GM15510 (cell line): Measurements from ENCODE around the gene HBS1L.

Source experiments
- POLR2A ChIP-seq: IDR thresholded peaks from 3 replicates; pipeline ENCODE4 v1.6.1; 2011; ENCODE audit warnings: borderline replicate concordance; ENCODE audit not compliant: insufficient read length; ENCODE audit errors: extremely low read depth

Gene HBS1L

DNA sequence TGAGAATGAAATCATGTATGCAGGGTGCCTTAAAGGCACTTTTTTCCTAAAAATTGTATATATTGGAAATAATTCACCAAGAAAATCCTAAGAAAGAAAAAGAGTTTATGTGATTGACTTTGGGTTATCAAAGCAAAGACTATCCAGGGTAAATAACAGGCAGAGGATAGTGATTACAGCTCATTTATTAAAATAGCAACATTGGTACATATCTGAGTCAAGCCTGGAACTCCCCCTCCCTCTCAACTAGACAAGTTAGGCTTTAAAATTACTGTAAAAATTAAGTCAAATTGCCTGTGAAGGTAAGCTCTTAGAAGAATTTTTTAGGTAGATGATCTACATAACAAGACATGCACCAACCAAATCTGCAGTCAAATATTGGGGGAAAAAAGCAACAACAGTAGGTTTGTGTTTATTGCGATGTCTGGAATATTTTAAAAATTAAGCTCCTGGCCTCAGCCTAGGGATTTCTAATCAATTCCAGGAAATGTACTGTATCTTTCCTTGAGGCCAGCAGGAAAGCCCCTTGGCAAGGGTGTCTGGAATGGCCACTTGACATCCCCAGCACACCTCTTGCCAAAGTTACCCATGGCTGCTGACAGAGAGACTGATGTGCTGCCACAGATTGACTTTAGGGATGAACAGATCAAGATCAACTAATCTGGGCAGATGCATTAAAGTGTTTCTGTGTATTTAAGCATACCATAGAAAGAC, 31.2 kb upstream of the HBS1L start:
- TF ChIP-seq POLR2A = no peak

DNA sequence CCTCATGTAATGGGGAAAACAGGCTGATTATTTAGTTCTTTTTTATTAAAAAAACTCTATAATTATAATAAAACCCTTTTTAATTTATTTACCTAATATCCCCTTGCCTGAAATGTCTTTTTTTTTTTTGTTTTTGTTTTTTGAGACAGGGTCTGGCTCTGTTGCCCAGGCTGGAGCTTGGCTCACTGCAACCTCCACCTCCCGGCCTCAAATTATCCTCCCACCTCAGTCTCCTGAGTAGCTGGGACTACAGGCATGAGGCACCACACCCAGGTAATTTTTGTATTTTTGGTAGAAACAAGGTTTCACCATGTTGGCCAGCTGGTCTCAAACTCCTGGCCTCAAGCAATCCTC, 30.3 kb upstream of the HBS1L start:
- no peak for TF ChIP-seq POLR2A

DNA sequence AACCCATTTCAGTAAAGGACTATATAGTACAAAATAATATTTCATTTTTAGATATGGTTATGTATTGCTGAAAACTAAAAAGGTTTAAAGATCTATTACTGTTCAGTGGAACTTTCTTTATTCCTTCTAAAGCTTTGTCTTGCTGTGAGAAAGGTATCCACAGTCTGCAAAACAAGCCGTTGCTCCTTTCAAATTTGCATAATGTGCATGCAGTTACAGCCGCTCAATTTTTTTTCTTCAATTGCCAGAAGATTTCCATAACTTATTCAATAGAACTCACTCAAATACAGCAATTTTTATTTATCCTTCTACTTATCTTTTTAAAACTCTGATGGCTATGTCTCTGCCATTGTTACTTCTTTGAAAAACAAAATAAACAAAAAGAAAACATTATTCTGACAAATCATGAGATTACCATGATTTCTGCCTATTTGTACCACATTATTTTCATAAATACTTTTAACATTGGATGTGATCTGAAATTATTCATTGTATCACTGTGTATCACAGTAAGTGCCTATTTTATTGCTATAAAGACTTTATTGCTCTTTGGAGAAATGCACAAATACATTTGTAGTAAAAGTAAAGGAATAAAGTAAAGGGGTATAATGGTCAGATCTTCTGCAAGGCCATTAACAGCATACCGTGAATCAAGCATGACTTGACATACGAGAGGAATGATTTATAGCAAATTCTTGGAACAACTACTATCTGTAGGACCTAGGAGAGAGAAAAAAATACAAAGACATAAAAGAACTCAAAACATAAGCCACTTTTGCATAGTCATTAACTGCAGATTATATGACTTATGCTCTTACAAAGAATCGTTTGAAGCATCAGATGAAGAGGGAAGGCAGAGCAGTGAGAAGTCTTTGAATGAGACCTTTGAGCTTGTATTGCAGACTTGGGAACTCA, 29.6 kb upstream of the HBS1L start:
- TF ChIP-seq POLR2A = no peak

DNA sequence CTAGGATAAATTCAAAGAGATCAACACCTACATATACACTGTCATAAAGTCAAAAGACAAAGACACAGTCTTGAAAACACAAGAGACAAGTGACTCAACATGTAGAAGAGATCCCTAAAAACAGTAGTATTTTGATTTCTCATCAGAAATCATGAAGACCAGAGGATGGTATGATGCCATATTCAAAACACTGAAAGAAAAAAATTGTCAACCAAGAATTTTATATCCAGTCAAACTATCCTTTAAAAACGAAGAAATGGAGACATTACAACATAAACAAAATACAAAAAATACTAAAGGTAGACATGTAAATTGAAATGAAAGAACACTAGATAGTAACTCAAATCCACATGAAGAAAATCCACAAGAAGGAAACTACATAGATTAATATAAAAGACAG, 27.3 kb upstream of the HBS1L start:
- TF ChIP-seq POLR2A = no peak

- TF ChIP-seq POLR2A = no peak
Measured at GRCh38 chr6:135075018-135075417, 20.4 kb upstream of the HBS1L start.

DNA sequence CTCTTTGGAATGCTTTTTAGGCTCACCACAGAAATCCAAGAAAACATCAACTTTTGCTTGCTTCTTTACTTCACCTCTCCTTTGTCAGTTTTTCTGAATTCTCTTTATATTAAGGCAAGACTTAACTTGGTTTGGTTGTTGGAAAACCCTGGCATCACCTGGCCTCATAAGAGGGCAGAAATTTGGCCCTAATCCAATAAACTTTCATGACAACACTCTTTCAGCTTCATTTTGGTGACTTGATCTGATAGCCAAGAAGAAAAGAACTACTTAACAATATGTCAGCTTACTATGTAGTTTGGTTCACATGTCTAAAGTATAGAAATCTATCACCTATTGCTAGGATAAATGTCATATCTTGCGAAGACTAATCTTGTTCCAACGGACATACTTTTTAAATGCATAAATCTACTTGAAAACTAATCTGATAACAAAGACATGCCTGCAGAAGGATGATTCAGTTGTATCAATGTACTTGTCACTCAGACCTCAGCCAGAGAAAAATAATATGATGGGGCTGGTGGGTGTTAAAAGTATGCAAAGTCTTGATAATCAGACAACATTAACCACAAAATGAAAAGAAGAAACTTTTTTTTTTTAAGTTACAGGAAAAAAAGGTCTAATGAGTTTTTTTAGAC, 19.3 kb upstream of the HBS1L start:
- TF ChIP-seq POLR2A = no peak

DNA sequence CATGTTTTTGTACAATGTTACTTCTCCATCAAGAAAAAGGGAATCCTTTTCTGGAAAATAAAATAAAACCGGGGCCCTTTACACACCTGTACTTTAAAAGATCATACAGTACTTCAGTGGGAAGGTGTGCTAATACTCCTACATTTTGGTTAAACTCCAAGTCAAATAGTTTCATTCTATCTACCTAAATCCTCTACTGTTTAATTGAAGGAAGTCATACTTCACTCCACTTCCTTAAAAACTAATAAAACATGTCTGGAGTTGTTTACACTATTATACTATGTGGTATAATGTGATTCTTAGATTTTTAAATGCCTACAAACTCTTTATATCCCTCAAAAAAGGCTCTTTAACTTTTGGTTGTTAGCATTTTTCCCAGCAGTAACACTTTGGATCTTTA, 18.6 kb upstream of the HBS1L start:
- TF ChIP-seq POLR2A = no peak

DNA sequence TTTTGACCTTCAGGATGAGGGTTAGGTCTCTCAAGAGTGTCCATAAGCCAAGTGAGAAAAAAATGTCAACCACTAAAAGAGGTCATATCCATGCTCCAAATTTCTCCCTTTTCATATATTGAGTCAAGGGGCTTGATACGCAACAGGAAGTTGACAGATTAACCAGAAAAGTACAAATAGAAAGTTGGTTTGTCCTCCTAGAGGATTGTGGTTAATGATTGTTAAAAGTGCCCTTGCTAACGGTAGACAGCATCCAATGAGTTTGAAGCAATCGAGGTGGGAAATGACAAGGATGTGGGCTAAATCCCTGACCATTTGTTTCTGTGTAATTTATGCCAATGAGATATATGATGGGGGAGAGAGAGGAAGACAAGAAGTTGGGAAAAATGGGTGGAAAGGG, 18.1 kb upstream of the HBS1L start:
- no peak for TF ChIP-seq POLR2A

- no peak for TF ChIP-seq POLR2A
Measured at GRCh38 chr6:135071541-135071940, 16.9 kb upstream of the HBS1L start.

DNA sequence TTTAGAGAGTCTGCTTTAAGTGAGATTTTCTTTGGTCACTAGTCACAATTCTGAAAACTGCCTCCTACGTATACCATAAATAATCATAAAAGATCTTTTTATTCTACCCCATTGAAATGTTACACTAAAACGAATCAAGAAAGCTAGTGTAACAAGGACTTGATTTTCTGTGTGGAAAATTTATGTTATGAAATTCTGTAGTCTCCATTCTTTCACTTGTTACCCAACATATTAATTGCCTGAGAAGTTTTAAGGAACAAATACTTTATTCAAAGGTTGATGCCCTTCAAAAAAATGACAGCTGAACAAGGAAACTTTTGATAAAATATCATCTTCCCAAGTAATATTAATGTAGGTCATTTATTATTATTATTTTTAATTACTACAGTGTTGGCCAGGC, 13.3 kb upstream of the HBS1L start:
- TF ChIP-seq POLR2A = no peak

- no peak for TF ChIP-seq POLR2A
Measured at GRCh38 chr6:135066806-135067205, 12.2 kb upstream of the HBS1L start.

GRCh38 chr6:135066397-135066796, 11.8 kb upstream of the HBS1L start:
- TF ChIP-seq POLR2A = no peak

- TF ChIP-seq POLR2A = no peak
Measured at GRCh38 chr6:135064586-135064985, 10.0 kb upstream of the HBS1L start.

DNA sequence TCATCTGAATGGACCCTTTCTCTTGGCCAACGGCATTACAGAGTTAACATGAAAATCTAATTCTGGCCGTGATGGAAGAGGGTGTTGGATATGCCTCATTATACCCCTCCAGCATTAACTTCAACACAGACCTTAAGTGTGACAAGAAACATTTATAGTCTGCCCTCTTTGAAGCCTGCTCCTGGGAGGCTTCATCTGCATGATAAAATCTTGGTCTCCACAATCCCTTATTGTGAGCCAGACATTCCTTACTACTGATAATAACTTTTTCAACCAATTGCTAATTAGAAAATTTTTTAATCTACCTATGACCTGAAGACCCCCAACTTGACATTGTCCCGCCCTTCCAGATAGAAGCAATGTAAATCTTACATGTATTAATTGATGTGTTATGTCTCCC, 9.3 kb upstream of the HBS1L start:
- TF ChIP-seq POLR2A = no peak

DNA sequence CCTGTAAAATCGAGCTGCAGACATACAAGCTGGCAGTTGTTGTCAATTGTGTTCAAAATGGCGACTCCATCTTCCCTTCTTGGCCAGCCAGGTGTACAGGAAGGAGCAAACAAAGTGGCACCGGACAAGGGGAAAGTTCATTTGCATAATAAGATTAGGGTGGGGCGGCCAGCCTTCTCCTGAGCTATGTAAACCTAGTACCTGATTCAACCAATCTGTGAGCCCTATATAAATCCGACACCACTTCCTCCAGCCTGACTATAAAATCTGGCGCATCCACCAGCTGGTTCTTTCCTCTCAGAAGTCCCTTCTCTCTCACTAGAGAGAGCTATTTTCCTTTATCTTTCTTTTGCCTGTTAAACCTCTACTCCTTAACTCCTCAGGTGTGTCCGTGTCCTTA, 8.1 kb upstream of the HBS1L start:
- no peak for TF ChIP-seq POLR2A

- no peak for TF ChIP-seq POLR2A
Measured at GRCh38 chr6:135060076-135060475, 5.5 kb upstream of the HBS1L start.

DNA sequence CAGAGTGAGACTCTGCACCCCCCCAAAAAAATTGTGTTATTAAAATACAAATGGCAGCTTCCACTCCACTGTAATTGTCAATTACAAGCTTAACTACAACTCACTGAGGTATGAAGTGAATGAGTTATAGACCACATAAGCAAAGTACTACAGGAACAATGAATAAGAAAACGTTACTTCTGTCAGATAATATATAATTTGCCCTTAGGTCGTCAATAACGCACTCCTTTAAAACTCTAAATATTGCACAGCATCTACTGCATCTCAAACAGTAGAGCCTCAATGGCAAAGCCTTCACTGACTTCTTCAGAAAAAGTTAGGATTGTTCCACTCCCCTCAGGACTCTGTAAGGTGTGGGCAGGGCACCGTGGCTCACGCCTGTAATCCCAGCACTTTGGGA, 2.0 kb upstream of the HBS1L start:
- TF ChIP-seq POLR2A = no peak

- TF ChIP-seq POLR2A = no peak
Measured at GRCh38 chr6:135054226-135054568, 425 bp downstream of the HBS1L start.
